Measurements from ENCODE around the gene COG2.
"Not testable (repeated sequence)": the region's sequence is repeated elsewhere in the genome, so short reads cannot be mapped to it uniquely, and the experiment has no call there.

COG2 gene

DNA sequence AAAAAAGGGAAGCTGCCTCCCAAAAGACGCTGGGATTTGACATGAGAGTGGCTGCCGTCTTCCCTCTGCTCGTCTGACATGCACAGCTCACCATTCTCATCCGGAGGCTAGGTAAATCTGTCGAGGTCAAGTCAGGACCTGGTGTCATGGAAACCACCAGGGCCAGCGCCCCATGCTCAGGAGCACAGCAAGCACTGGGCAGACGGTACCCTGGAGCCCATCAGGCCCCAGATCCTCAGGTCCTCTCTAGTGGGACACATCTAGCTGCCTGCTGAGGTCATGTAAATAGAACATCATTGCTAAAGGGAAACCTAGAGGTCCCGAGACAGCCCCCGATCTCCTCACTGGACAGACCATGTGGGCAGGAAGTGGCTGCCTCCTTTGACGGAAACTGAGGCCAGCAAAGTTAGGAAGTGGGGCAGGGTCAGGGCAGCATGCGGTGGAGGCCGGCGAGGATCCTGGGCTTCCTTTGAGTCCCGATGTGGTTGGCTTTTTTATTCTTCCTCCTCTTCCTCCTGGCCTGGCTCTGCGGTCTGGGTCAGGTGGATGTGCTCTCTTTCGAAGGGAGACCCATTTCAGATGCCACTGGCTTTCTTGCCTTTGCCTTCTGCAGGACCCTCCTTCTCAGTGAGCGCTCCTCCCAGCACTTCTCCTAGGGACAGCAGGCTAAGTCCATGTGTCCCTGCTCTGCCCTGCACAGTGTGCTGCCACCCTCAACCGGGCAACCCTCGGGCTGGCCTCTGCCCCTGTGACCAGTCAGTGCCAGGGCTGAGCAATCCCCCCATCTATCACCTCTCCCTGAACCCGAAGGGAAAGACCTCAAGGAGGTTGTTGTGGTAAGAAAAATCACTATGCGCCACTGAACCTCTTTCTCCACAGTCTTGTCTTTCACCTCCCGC is 65.7 kb downstream of the COG2 start:
- H3K4me3 ChIP-seq (ENCODE audit: low read length), result no peak overlapping the region
- no peak for DNase-seq (ENCODE audit: low read depth, low spot score)

DNA sequence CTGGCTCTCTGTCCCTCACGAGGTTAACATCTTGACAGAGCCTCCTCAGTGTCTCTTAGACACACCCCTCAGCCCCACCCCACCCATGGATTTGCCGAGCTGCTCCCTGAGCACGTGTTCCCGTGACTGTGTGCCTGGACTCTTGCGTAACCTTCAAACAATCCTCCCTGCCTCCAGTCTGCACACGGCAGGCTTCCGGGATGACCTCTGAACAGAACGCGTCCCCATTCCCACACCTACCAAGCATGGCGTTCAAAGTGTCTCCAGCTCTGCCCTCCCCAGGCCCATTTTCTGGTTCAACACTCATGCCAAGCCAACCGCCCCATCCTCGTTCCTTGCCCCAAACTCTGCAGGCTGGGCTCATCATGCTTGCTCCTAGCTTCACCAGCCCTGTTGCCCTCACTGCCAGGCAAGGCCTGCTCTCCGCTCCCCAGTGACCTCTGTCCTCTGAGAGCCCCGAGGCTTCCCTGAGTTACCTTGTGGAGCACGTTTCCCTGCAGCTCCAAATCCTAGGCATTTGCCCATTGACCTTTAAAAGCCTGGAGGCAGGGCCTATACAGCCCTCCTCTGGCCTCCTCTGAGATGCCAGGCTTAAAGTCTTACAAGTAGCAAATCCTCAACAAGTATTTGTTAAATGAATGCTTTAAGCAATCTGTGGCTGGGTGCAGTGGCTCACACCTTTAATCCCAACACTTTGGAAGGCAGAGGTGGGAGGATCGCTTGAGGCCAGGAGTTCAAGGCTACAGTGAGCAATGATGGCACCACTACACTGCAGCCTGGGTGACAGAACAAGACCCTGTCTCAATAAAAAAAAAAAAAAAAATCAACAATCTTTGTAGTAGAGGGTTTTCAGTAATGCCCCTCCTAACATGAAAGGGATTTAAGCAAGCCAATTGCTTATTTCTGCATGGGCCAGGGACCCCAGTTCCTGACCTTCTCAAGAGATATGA is 66.6 kb downstream of the COG2 start:
- DNase-seq (ENCODE audit: low read depth, low spot score), result no peak
- no peak overlapping the region for H3K4me3 ChIP-seq (ENCODE audit: low read length)

DNA sequence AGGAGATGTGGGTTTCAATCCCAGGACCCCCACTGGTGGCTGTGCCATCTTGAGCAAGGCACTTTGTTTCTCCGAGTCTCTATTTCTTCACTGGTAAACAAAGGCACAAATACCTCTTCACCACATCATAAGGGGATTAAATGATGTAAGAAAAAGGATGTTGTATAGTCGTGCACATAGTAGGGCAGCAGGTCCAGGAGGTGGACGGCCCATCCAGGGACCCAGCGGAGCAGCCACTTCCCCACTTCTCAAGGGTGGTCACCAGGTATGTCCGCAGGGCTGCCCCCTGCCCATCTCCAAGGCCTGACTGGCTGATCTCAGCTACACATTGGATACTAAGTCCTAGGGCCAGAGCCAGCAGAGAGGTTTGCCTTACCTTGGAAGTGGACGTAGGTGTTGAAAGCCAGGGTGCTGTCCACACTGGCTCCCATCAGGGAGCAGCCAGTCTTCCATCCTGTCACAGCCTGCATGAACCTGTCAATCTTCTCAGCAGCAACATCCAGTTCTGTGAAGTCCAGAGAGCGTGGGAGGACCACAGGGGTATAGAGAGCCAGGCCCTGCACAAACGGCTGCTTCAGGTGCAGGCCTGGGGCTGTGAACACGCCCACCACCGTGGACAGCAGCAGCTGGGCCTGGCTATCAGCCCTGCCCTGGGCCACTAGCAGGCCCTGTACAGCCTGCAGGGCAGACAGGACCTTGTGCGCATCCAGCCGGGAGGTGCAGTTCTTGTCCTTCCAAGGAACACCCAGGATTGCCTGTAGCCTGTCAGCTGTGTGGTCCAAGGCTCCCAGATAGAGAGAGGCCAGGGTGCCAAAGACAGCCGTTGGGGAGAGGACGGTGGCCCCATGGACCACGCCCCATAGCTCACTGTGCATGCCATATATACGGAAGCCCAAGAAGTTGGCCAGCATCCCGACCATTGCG is 67.6 kb downstream of the COG2 start:
- H3K4me3 ChIP-seq (ENCODE audit: low read length), result no peak overlapping the region
- DNase-seq (ENCODE audit: low read depth, low spot score), result no peak

DNA sequence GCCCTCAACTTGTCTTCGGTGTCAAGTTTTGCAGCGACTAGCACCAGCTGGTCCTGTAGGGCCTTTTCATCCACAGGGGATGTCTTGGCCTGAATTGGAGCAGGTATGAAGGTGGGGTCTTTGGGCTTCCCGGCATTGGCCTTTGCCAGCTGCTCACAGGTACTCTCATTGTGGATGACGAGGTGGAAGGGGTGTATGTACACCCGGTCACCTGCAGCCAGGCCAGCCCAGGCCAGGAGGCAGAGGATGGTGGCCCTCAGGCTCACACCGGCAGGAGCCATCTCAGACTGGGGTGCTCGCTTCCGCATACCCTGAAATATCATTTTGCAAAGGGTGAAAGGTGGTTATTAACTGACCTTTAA is 68.2 kb downstream of the COG2 start:
- H3K4me3 ChIP-seq (ENCODE audit: low read length), result no peak overlapping the region
- DNase-seq (ENCODE audit: low read depth, low spot score), result no peak

DNA sequence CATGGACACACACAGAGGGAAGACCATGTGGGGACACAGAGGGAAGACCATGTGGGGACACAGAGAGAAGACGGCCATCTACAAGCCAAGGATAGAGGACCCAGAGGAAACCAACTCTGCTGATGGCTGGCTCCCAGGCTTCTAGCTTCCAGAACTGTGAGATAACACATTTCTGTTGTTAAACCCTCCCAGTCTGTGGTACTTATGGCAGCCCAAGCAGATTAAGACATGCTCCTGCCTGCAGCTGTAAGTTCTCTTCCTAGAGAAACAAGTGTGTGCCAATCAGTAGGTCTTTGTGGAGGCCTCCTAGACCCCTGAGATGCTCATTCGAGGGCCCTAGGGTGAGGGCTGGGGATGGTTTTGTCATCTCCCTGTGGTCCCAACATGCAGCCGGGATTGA is 69.0 kb downstream of the COG2 start:
- no peak for DNase-seq (ENCODE audit: low read depth, low spot score)
- H3K4me3 ChIP-seq (ENCODE audit: low read length), result no peak overlapping the region

DNA sequence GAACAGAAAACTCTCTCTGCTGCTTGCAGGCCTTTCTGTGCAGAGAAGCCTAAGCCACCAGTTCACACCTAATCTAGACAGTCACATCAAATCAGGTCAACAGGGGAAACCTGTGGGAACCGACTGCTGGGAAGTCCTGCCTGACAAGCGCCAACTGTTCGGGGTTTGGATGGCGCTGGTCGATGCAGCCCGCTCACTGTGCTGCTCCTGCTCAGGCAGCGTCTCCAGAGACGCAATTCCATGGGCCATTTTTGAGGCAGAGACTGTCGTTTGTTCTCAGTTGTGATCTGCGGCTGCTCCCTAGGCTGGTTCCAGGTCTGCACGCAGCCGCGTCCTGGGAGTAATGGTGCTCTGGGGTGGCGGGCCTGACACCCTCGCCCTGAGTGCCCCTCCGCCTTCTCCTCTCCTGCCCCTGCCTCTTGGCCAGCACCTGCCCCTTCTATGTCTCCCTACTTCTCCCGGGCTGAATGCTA is 70.2 kb downstream of the COG2 start:
- H3K4me3 ChIP-seq (ENCODE audit: low read length), result no peak overlapping the region
- DNase-seq (ENCODE audit: low read depth, low spot score), result no peak

DNA sequence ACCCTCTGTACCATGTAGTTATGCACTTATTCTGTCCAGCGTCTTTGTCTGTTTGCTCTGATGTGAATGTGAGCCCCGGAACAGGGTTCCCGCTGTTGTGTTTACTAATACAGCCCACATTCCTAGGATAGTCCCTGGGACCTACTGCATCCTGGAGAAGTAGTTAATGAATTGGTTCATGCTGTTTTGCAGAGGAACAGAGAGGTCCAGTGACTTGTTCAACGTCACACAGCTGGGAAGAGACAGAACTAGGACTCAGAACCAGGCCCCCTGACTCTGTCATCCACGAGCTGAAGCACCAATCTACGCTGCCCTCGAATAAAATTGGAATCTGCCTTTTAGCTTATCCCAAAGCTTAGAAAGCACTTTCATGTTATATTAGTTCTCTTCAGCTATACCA is 70.9 kb downstream of the COG2 start:
- H3K4me3 ChIP-seq (ENCODE audit: low read length), result no peak overlapping the region
- DNase-seq (ENCODE audit: low read depth, low spot score), result no peak

DNA sequence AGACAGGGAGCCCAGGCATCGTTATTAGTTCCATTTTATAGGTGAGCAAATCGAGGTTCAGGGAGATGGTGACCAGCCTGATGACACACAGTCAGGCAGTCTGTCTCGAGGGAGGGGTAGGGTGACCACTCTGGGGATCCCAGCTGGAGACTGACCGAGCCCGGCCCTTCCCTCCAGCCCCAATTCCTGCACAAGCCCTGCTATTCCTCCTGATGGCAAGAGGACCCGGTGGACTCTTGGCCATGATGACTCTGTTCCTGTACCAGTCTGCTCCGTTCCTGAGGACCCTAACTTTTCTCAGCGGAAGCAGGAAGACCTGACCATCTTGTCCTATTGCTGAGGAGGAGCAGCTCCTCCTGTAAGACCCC is 71.2 kb downstream of the COG2 start:
- H3K4me3 ChIP-seq (ENCODE audit: low read length), result no peak overlapping the region
- no peak for DNase-seq (ENCODE audit: low read depth, low spot score)

DNA sequence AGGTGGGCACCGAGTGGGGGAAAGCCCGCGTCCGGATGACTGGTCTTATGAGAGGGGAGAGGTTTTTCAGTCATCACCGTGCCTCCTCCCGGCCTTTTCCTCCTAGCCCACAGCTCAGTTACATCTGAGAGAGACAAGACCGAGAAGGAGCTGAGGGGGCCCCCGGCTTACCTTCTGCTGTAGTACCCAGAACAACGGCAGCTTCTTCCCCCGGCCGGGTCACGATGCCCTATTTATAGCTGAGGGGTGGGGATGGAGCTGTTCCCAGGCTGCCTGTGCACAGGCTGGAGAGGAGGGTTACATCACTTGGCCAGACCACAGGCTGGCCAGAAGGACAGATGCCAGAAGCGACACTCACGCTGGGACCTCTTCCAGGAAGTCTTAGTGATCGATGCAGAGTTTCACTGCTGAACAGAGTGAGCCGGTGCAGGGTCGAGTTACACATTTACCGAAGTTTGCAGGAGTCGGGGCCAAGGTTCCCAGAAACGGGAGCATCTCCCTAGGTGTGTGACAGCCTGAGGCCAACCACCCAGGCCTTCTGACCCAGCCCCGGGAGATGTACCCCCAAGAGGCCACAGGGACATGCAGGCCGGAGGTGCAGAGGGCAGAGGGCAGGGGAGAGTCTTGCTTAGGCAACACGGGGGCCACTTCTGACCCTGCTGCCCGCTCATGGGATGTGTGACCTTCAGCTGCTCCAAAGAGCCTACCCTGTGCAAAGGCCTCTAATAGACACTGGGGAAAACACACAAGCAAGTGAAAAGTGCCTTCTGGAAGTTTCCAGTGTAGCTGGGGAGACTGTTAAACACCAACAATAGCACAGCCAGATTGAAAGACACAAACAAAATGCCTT is 71.9 kb downstream of the COG2 start, which contains the start of gene AGT:
AGT (minus strand) TSS at position 208 of the 850 bp plus-strand sequence. CDS start 3,299 bp downstream, outside the sequence.
- H3K4me3 ChIP-seq (ENCODE audit: low read length), result no peak within 1 kb of the TSS
- DNase-seq (ENCODE audit: low read depth, low spot score), result no peak

DNA sequence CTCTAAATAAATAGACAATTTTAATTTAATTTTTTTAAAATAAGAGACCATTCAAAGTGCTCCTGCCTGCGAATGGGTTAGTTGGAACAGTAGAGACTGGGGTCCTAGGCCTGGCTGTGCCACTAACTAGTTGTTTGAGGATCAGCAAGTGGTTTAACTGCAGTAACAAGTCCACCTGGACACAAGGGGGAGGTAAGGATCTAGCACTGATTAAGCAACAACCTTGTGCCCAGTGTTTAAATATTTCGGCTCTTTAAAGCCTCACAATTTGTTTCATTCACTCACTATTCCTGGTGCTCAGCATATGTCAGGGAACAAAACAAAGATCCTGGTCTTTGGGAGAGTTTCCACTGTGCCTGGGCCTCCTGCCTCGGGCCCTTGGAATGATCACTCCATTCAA is 73.2 kb downstream of the COG2 start:
- H3K4me3 ChIP-seq (ENCODE audit: low read length), result no peak overlapping the region
- no peak for DNase-seq (ENCODE audit: low read depth, low spot score)

DNA sequence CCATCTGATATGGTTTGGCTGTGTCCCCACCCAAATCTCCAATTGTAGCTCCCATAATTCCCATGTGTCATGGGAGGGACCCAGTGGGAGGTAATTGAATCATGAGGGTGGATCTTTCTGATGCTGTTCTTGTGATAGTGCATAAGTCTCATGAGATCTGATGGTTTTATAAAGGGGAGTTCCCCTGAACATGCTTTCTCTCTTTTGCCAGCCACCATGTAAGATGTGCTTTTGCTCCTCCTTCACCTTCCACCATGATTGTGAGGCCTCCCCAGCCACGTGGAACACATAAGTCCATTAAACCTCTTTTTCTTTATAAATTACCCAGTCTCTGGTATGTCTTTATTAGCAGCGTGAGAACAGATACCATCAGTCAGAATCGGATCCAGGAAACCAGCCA is 74.2 kb downstream of the COG2 start:
- not testable (repeated sequence) for DNase-seq (ENCODE audit: low read depth, low spot score); H3K4me3 ChIP-seq (ENCODE audit: low read length)

DNA sequence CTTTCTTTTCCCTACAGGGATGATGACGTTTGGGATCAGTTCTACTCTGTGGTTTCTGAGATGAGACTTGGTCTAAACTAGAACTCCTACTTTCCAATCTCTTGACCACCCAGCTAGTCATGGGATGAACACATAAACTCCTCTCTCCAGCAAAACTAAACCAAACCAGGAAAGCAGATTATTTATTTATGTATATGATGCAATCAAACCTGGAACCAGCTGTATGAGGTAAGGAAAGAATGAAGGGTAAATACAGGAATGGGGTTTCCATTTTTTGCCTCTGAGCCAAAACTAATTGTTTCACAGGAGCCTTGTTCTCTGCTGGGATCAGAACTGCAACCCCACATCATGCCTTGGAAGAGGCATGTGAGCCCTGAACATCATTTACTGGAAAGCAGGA is 75.0 kb downstream of the COG2 start:
- DNase-seq (ENCODE audit: low read depth, low spot score), result no peak
- no peak overlapping the region for H3K4me3 ChIP-seq (ENCODE audit: low read length)

DNA sequence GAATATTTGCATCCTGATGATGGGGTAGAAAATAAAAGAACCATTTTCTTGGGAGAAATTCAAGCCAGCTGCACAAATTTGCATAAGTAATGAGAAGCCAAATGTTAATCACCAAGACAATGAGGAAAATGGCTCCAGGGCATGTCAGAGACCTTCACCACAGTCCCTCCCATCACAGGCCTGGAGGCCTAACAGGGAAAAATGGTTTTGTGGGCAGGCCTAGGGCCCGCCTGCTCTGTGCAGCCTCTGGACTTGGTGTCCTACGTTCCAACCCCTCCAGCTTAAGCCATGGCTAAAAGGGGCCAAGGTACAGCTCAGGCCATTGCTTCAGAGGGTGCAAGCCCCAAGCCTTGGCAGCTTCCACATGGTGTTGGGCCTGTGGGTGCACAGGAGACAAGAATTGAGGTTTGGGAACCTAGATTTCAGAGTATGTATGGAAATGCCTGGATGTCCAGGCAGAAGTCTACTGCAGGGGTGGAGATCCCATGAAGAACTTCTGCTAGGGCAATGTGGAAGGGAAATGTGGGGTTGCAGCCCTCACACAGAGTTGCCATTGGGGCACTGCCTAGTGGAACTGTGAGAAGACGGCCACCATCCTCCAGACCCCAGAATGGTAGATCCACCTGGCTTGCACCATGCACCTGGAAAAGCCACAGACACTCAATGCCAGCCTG is 79.7 kb downstream of the COG2 start:
- H3K4me3 ChIP-seq (ENCODE audit: low read length); DNase-seq (ENCODE audit: low read depth, low spot score): not testable (repeated sequence)

DNA sequence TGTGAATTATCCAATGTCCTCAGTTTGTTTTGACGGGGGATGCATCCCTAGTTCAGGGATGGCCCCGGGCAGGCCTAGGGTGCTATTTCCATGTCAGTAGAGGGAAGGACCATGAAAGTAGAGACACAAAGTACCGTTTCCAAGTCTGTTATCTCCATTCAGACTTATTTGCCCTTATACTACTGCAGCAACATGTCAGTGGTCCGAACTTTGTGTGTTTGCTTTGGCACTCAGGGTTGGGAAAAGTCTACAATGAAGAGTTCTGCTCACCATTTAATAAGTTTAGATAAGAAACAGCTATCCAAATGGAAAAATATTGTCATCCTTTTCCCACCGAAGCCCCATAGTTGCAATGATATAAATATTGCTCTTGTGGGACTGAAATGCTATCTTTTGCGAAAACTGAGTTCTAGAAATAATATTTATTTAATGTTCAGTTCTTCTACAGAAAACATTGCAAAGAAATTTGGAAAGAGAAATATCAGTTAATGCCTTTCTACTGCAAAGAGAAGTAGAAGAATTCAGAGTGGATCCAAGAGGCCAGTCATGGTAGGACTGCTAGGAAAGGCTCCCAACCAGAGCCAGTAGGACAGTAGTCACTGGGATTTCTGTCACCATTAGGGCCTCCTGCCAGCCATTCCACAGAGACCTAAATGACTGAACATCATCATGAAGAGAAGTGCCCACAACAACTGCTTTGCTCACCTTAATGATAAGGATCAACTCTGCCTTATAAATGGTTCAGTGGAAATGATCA is 83.2 kb downstream of the COG2 start:
- no peak for DNase-seq (ENCODE audit: low read depth, low spot score)

DNA sequence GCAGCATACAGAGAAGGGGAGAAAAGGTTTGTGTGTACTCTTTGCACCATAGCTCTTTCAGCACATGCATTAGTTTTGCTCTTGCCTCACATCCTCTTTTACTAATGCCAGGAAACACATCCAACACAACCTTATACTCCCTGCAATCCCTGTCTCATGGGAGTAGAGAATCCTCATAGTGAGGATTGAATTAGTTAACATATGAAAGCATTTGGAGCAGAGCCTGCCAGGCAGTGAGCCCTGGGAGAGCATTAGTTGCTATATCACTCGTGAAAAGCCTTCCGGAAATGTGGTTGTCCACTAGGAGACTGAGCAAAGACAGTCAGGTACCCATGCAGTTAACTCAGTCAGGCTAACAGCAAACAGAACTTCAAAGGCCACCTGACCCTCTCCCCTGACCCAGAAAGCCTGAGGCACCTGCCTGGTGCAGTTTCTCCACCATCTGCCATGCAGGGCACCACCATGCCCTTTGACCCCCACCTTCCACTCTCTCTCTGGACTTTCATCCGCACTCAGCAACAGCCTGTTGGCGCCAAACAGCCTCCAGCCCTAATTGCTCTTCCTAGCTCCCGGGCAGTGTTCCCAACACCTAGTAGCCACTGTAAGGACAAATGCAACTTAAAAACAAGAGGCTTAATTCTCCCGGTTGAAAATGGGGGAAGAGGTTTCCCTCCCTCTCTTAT is 86.6 kb downstream of the COG2 start:
- H3K4me3 ChIP-seq (ENCODE audit: low read length), result no peak overlapping the region
- DNase-seq (ENCODE audit: low read depth, low spot score), result no peak

More for the DNA sequence above, 83.2 kb downstream of the COG2 start:
- no peak overlapping the region for H3K4me3 ChIP-seq (ENCODE audit: low read length)

DNA sequence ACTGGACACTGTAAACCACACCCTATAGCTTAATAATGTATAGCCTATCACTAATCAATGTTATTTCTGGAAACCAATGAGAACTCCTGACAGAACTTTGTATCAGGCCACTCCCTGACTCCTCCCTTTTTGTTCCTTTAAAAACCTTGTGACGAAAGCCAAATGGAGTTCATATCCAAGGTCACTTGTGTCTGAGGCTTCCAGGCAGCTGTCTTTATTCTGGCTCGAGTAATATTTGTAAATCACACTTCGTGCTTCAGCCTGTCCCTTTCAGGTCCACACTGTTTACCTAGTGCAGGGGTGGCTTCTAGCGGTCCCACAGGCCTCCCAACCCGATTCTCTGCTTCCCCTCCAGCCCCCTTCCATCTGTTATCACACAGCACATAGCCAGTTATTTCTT is 88.7 kb downstream of the COG2 start:
- no peak for DNase-seq (ENCODE audit: low read depth, low spot score)
- H3K4me3 ChIP-seq (ENCODE audit: low read length), result no peak overlapping the region

Measured in Jurkat, Clone E6-1 (cell line).